Non-pigmented ciliary epithelial cell (primary cell): ENCODE results near the gene NOG.

ENCODE experiments used
- DNase-seq: peaks from one replicate; pipeline ENCODE4 v3.0.0-alpha.2; 2010; ENCODE audit warnings: low read depth

The NOG gene

GRCh38 chr17:56596691-56597494, 3.4 kb downstream of the NOG start:
- no peak for DNase-seq

GRCh38 chr17:56597495-56597990, 4.0 kb downstream of the NOG start:
- DNase-seq, result no peak

- DNase-seq, result no peak
These were observed 5.0 kb downstream of the NOG start for GRCh38 chr17:56598466-56598865.

DNA sequence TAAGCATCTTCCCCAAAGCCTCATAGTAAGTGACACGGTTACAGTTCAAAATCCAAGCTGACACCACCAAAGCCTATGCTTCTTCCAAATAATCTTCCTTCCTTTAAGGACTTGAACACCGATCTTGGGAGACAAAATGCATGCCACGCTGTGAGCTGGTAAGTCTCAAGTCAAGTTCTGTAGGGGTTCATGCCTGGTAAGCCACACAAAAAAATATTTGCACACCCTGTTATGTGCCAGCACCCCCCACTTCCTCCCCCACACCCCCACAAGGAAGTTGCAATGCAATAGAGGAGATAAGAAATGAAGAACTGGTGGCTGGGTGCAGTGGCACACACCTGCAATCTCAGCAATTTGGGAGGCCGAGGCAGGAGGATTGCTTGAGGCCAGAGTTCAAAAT, 5.6 kb downstream of the NOG start:
- DNase-seq, result no peak

GRCh38 chr17:56599566-56599965, 6.1 kb downstream of the NOG start:
- no peak for DNase-seq

DNA sequence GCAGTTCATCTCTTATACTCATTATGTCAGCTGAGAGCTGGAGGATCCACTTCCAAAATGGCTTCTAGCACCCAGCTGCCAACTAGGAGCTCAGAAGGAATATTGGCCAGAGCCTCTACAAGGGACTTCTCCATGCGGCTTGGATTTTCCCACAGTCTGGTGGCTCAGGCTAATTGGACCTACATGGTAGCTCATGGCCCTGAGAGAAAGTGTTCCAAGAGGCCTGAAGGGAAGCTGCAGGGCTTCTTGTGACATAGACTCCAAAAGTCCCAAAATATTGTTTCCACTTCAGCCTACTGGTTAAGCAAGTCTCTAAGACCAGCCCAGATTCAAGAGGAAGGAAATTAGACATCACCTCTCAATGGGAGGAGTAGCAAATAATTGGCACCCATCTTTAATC, 6.8 kb downstream of the NOG start:
- no peak for DNase-seq

GRCh38 chr17:56601591-56601990, 8.1 kb downstream of the NOG start:
- DNase-seq, result no peak

GRCh38 chr17:56602292-56603130, 9.0 kb downstream of the NOG start:
- no peak for DNase-seq

GRCh38 chr17:56603486-56604238, 10.2 kb downstream of the NOG start:
- no peak for DNase-seq

DNA sequence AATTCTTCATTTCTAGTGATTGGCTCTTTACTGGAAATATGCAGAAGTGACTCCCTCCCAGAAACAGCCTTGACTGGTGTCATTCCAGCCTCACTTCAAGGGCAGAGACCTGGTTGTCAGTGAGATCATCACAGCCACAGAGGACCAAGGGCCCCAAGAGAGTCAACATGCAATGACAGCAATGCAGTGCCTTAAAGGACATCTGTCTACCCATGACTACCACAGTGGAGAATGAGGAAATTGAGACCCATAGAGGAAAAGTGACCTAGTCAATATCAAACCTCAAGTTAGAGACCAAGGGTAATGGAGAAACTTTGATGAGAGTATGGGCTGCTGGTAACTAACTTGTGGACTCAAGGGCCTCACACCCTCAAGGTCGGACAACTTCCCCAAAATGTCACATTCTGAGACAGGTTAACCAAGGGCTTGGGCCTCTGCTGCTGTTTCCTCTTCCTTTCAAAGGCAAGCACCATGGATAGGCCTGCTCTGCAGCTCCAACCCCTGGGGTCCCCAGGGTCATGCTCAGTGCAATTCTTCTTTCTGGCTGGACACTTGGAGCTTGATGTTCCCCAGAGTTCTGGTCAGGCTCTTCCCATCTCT, 11.3 kb downstream of the NOG start:
- DNase-seq, result no peak

GRCh38 chr17:56608944-56609343, 15.4 kb downstream of the NOG start:
- DNase-seq, result no peak

DNA sequence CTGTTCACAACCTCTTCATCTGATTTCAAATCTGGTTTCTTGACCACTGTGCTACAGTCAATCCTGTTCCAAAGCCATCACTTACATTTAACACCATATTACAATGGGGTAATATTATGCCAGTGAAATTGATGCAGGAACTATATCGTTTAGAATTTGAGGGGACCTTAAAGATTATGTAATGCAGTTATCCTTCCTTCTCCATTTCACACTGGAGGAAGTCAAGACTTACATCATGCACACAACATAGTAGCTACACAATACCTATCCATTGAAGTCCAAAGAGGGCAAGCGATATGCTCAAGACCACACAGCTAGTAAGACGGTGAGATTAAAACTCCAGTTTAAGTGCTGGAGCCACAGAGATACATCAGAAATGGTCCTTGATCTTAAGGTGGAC, 16.8 kb downstream of the NOG start:
- no peak for DNase-seq

DNA sequence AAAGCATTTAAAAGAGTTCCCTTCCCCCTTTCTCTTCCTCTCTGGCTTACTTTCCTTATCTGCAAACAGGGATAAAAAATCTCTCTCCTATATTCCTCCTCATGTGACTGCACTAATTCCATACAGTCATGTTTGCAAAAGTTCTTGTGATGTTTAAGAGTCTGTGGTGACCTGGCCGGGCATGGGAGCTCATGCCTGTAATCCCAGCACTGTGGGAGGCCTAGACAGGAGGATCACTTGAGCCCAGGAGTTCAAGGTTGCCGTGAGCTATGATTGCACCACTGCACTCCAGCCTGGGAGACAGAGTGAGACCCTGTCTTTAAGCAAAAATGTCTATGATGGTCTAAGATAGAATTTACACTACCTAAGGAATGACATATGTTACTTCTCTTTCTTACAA, 19.6 kb downstream of the NOG start:
- no peak for DNase-seq

DNA sequence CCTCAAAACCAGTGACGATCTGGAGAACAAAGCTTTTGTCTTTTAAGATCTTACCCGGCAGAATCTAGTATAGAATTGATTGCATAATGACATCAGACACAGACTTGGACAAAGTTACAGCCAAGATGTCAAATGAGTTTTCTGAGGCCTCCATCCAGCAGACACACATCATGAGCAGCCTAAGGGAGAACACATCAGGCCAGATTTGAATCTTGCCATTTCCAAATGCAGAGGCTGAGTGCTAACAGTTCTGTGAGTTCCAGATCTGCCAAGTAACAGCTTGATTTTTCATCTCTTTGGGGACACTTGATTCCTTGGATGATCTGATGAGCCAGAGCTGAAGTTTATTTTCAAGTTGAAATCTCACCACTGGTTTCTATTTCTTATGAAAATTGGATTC, 21.0 kb downstream of the NOG start:
- no peak for DNase-seq

DNA sequence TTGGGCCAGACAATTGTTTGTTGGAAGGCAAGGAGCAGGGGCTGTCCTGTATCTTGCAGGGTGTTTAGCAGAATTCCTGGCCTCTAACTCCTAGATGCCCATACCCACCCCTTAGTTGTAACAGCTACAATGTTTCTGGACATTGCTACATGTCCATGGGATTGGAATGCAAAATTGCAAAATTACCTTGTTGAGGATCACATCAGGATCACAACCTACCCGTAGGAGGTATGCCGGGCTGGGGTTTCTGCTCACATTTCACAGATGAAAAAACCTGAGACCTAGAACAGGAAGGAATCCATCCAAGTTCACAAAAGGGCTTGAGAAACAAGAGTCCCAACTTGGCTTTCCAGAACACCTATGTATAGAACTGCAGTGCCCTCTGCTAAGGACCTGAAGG, 22.7 kb downstream of the NOG start:
- DNase-seq, result no peak

GRCh38 chr17:56623383-56623782, 29.9 kb downstream of the NOG start:
- DNase-seq, result no peak

DNA sequence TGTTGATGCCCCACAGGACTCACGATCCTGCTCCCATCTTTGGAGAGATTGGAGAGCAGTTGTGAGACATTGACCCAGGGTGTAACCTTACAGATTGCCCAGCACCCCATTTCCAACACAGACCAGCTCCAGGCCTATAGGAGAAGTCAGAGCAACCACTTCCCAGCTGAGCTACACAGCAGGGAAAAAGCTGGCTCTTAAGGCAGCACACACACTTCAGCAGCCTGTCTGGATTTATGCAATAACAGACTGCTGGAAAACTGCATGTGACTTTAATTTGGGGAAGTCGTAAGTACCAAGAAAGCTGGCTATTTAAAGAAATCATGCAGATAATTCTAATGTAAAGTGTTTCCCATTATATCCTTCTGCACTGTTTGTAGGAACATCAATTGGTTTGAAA, 30.8 kb downstream of the NOG start:
- DNase-seq, result no peak

DNA sequence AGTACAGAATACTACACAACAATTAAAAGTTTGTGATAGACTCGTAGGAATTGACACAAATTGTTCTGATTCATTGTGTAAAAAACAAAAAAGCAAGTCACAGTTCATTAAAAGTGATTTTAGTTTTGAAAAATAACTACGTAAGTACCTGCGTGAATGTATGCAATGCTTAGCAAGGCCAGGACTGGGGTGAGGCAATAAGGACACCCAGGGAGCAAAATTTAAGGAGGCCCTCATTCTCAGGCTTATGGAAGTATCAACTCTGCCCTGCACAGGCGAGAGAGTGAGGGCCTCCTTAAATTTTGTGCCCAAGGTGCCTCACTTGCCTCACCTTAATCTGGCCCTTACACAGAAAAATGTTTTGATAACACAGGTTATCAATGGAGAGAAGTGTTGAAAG, 31.4 kb downstream of the NOG start:
- no peak for DNase-seq

GRCh38 chr17:56629531-56630075, 36.1 kb downstream of the NOG start:
- no peak for DNase-seq

DNA sequence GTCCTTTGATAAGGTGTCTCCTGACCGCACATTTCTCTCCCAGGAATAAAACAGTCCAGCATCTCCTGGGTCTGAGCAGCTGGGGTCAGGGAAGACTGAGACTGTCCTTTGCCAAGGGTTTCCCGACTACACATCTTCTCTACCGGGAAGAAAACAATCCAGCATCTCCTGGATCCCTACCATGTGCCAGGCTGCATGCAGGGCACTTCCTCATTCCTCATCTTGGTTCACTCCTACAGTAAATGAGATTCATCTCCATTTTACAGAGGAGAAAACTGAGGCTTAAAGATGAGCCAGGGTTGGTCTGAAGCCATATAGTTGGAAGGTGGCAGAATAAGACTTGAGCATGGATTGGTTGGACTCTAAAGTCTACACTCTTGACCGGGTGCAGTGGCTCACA, 36.7 kb downstream of the NOG start:
- DNase-seq, result no peak

GRCh38 chr17:56633681-56634080, 40.2 kb downstream of the NOG start:
- DNase-seq, result no peak

DNA sequence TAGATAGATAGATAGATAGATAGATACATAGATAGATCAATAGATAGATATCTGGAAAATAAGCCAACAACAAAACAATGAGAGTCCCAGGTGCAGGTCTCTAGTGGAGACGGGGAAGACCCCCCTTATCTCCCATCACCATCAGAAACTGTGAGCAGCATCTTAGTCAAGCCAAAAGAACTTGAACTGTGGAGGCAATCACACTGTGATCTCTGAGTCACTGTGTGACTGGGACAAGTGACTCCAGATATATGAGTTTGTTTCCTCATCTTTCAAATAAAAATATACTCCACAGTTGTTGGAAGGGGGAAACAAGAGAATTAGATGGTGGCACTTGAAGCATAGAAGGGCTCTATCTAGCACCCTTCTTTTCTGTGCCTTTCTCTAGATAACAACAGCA, 42.1 kb downstream of the NOG start:
- no peak for DNase-seq
